K562 (cell line): Measurements from ENCODE around the gene NECAB3. TPM values are rescaled to one million over a fixed set of nuclear protein-coding genes. Genes with fewer than 3 reads are reported as not detected.

Experiments
- BMI1 ChIP-seq: fragments of 150-350 bp; IDR thresholded peaks from 2 replicates; pipeline ENCODE4 v1.6.1; 2014; ENCODE audit warnings: low read length
- CEBPB ChIP-seq: fragments of 450-650 bp; IDR thresholded peaks from 2 replicates; pipeline ENCODE4 v1.6.1; 2016; ENCODE audit warnings: missing genetic modification characterization, missing compliant biosample characterization
- DACH1 ChIP-seq: fragments of 450-650 bp; IDR thresholded peaks from 2 replicates; pipeline ENCODE4 v1.6.1; 2018; ENCODE audit not compliant: partially characterized antibody
- EZH2 ChIP-seq: IDR thresholded peaks from 2 replicates; pipeline ENCODE4 v1.6.1; 2012; ENCODE audit warnings: low read depth, mild to moderate bottlenecking, inconsistent platforms, low read length, borderline replicate concordance
- FOXJ2 ChIP-seq: fragments of 200-800 bp; sonication (Bioruptor generic); IDR thresholded peaks from 2 replicates; pipeline ENCODE4 v1.6.1; 2016; ENCODE audit warnings: missing genetic modification characterization, missing compliant biosample characterization
- JUN ChIP-seq, 2 experiments: sonication (generic) in 1 of 2; formaldehyde crosslinking in 1 of 2; IDR thresholded peaks; 2 replicates each; pipeline versions ENCODE4 v1.6.1 to v1.8.0; 2012 to 2022; ENCODE audit warnings: borderline replicate concordance in 2 of 2, mild to moderate bottlenecking in 2 of 2, improper control_type of control experiment in 1 of 2, low read depth in 1 of 2, low read length in 1 of 2, missing genetic modification reagents in 1 of 2
- MECOM ChIP-seq: fragments of 250-450 bp; sonication (Bioruptor Pico); IDR thresholded peaks from 2 replicates; pipeline ENCODE4 v1.8.0; 2022; ENCODE audit warnings: inconsistent platforms
- MYBL2 ChIP-seq, 2 experiments: fragments of 450-650 bp in 1 of 2; sonication (generic) in 1 of 2; formaldehyde crosslinking in 1 of 2; IDR thresholded peaks; 2 replicates each; pipeline versions ENCODE4 v1.6.1 to v1.8.1; 2017 to 2022; ENCODE audit warnings: borderline replicate concordance in 1 of 2, inconsistent platforms in 1 of 2, low read depth in 1 of 2, mild to moderate bottlenecking in 1 of 2, missing genetic modification reagents in 1 of 2, moderate library complexity in 1 of 2
- RHOXF2B ChIP-seq: fragments of 250-450 bp; sonication (Bioruptor Pico); conservative IDR thresholded peaks from 2 replicates; pipeline ENCODE4 v1.5.1; 2021
- SMARCC2 ChIP-seq: fragments of 450-650 bp; IDR thresholded peaks from 2 replicates; pipeline ENCODE4 v1.6.1; 2017; ENCODE audit warnings: antibody characterized with exemption, moderate library complexity, mild to moderate bottlenecking, low read depth
- SREBF2 ChIP-seq: sonication (generic); formaldehyde crosslinking; IDR thresholded peaks from 2 replicates; pipeline ENCODE4 v1.4.0; 2020; ENCODE audit warnings: mild to moderate bottlenecking, missing genetic modification reagents
- TEAD2 ChIP-seq: fragments of 450-650 bp; IDR thresholded peaks from 2 replicates; pipeline ENCODE4 v1.6.1; 2016; ENCODE audit warnings: missing genetic modification characterization, control low read depth, missing compliant biosample characterization
- U2AF1 ChIP-seq: fragments of 200-400 bp; formaldehyde crosslinking; optimal IDR thresholded peaks from 2 replicates; pipeline ENCODE3; 2017; ENCODE audit warnings: mild to moderate bottlenecking, low read depth, low read length, moderate library complexity
- XRCC4 ChIP-seq: IDR thresholded peaks from one replicate; pipeline ENCODE4 v1.6.1; 2011; ENCODE audit not compliant: insufficient read depth, insufficient read length; ENCODE audit errors: extremely low read depth
- ZMIZ1 ChIP-seq, 2 experiments: fragments of 150-350 bp in 1 of 2; IDR thresholded peaks; 2 replicates each; pipeline ENCODE4 v1.6.1; 2012 to 2016; ENCODE audit warnings: low read depth in 2 of 2, low read length in 2 of 2, mild to moderate bottlenecking in 1 of 2, moderate library complexity in 1 of 2
- ZNF41 ChIP-seq: fragments of 250-450 bp; sonication (Bioruptor Pico); conservative IDR thresholded peaks from 2 replicates; pipeline ENCODE4 v1.4.0; 2020; ENCODE audit warnings: mild to moderate bottlenecking
- ZNF778 ChIP-seq: fragments of 450-650 bp; formaldehyde crosslinking; IDR thresholded peaks from 2 replicates; pipeline ENCODE4 v1.4.0; 2020; ENCODE audit warnings: mild to moderate bottlenecking, moderate library complexity
- polyA plus RNA-seq, 8 experiments: library from polyadenylated mRNA; depleted of rRNA in 4 of 8; stranded (reverse) in 5 of 8; unstranded in 3 of 8; fragments of >200 nt; fragmentation: Nextera tagmentation in 2 of 8; fragmentation: Illumina TruSeq in 1 of 8; extraction: Ambion mirVana in 2 of 8; extraction: Trizol in 1 of 8; gene quantifications; 2 replicates each; pipeline versions ENCODE4 v1.2.1 to v1.2.3, GENCODE V29; 2011 to 2014; ENCODE audit warnings: inconsistent platforms in 1 of 8, missing spikeins in 1 of 8
- total RNA-seq, 7 experiments: library from RNA; depleted of rRNA in 6 of 7; stranded (reverse); fragments of >200 nt in 6 of 7; fragmentation: Illumina TruSeq in 2 of 7; extraction: Trizol in 2 of 7; gene quantifications; 2 replicates each; pipeline versions ENCODE4 v1.2.1 to v1.2.3, GENCODE V29; 2011 to 2021; ENCODE audit warnings: low replicate concordance in 1 of 7
- TF ChIP-seq, protein P1 (sequence below): fragments of 250-450 bp; sonication (Bioruptor Pico); IDR thresholded peaks from 2 replicates; pipeline ENCODE4 v1.9.0; 2021; ENCODE audit warnings: mild to moderate bottlenecking
- TF ChIP-seq, protein P2 (sequence below): fragments of 450-650 bp; formaldehyde crosslinking; IDR thresholded peaks from 2 replicates; pipeline ENCODE4 v1.4.0; 2022; ENCODE audit warnings: missing genetic modification characterization
- TF ChIP-seq, protein P3 (sequence below), 2 experiments: IDR thresholded peaks; 2 replicates each; pipeline ENCODE4 v1.6.1; 2012; ENCODE audit warnings: improper control_type of control experiment in 2 of 2, low read depth in 2 of 2, low read length in 2 of 2, borderline replicate concordance in 1 of 2

Gene NECAB3
- total and polyA plus RNA-seq, 9 of the 15 experiments (the other 6 are each of a cell fraction or from before 2014, with no cell fraction given): 0.94 to 63.3 (median 31.5) TPM

DNA sequence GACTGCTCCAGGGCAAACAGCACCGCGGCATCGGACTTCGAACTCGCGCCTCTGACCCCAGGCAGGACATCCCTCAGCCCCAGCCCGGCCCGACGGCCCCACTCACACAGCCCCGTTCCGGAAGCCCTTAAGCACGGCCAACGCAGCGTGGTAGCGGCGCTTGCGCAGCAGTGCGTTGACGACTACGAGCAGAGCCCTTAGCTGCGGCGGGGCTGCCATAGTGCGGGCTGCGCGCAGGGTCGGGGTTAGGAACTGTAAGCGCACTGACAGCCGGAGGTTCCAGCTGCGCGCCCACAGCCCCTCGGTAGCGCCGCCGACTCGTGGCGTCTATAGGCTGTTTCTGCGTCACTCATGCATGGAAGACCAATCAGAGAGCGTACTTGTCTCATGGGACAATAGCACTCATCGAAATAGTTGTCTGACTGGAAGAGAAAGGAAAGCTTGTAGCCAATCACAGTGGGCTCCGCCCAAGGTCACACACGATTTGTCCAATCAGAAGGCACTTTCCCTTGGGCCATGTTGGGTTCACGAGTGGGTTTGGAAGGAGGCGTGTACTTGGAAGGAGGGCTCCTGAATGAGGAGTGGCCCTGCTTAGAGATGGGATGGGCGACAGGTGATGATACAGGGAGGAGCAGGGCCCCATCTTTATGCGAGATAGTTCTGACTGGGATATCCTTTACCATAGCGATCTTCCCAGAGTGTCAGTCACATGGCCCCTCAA is 45.9 kb upstream of the NECAB3 start, which contains the start of gene PXMP4 (continued):
- TF ChIP-seq MYBL2 (IDR thresholded peaks at IDR 0.05; ENCODE audit: low read depth) (peak; percentile 86), MYBL2 (CRISPR knock-in tag; IDR thresholded peaks at IDR 0.05; ENCODE audit: borderline replicate concordance) (no peak), ZNF778 (CRISPR knock-in tag) (no peak), ZMIZ1 (IDR thresholded peaks at IDR 0.05; ENCODE audit: low read depth in 2 of 2, low read length in 2 of 2) (no peak), SMARCC2 (no peak), JUN (IDR thresholded peaks at IDR 0.05; ENCODE audit: borderline replicate concordance, low read depth, low read length) (no peak), JUN (CRISPR knock-in tag; IDR thresholded peaks at IDR 0.05; ENCODE audit: borderline replicate concordance) (no peak), EZH2 (no peak), XRCC4 (no peak), U2AF1 (no peak), ZNF41 (CRISPR knock-in tag) (no peak), FOXJ2 (no peak), DACH1 (peak; percentile 55), SREBF2 (CRISPR knock-in tag) (no peak), MECOM (CRISPR knock-in tag) (no peak), CEBPB (no peak), TEAD2 (tag) (no peak), BMI1 (no peak), RHOXF2B (CRISPR knock-in tag) (no peak)
- TF ChIP-seq, protein P1, sequence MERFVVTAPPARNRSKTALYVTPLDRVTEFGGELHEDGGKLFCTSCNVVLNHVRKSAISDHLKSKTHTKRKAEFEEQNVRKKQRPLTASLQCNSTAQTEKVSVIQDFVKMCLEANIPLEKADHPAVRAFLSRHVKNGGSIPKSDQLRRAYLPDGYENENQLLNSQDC (CRISPR knock-in tag): no peak
- TF ChIP-seq, protein P2, sequence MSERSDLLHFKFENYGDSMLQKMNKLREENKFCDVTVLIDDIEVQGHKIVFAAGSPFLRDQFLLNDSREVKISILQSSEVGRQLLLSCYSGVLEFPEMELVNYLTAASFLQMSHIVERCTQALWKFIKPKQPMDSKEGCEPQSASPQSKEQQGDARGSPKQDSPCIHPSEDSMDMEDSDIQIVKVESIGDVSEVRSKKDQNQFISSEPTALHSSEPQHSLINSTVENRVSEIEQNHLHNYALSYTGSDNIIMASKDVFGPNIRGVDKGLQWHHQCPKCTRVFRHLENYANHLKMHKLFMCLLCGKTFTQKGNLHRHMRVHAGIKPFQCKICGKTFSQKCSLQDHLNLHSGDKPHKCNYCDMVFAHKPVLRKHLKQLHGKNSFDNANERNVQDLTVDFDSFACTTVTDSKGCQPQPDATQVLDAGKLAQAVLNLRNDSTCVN (CRISPR knock-in tag): no peak
- TF ChIP-seq, protein P3, sequence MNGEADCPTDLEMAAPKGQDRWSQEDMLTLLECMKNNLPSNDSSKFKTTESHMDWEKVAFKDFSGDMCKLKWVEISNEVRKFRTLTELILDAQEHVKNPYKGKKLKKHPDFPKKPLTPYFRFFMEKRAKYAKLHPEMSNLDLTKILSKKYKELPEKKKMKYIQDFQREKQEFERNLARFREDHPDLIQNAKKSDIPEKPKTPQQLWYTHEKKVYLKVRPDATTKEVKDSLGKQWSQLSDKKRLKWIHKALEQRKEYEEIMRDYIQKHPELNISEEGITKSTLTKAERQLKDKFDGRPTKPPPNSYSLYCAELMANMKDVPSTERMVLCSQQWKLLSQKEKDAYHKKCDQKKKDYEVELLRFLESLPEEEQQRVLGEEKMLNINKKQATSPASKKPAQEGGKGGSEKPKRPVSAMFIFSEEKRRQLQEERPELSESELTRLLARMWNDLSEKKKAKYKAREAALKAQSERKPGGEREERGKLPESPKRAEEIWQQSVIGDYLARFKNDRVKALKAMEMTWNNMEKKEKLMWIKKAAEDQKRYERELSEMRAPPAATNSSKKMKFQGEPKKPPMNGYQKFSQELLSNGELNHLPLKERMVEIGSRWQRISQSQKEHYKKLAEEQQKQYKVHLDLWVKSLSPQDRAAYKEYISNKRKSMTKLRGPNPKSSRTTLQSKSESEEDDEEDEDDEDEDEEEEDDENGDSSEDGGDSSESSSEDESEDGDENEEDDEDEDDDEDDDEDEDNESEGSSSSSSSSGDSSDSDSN (IDR thresholded peaks at IDR 0.05; ENCODE audit: borderline replicate concordance in 1 of 2, low read depth in 2 of 2, low read length in 2 of 2): 0 out of 4 replicates have a peak, but pooled peaks have one; percentile 27 to 35
